Fibroblast of lung (primary cell): ENCODE measurements around the gene BDH1.

Source experiments
- CTCF ChIP-seq, 2 donors: IDR thresholded peaks in 1 of 2; conservative IDR thresholded peaks in 1 of 2; 1 replicate in 1 of 2; 2 replicates in 1 of 2; pipeline ENCODE4 v1.5.1; 2011 to 2012; ENCODE audit warnings: low read length in 2 of 2, control low read depth in 1 of 2, inconsistent platforms in 1 of 2, low read depth in 1 of 2, mild to moderate bottlenecking in 1 of 2
- EZH2 ChIP-seq: IDR thresholded peaks from 2 replicates; pipeline ENCODE4 v1.5.1; 2012; ENCODE audit warnings: low read length, control low read depth, mild to moderate bottlenecking; ENCODE audit errors: missing control alignments

GRCh38 chr3:197500812-197501211 is 55.0 kb downstream of the BDH1 start:
- TF ChIP-seq CTCF (conservative IDR thresholded peaks at IDR 0.05 in 1 of 2, IDR thresholded peaks at IDR 0.05 in 1 of 2; ENCODE audit: low read depth in 1 of 2, low read length in 2 of 2) (no peak), EZH2 (no peak)
